ENCODE data around the gene CELF2.

CELF2 gene

DNA sequence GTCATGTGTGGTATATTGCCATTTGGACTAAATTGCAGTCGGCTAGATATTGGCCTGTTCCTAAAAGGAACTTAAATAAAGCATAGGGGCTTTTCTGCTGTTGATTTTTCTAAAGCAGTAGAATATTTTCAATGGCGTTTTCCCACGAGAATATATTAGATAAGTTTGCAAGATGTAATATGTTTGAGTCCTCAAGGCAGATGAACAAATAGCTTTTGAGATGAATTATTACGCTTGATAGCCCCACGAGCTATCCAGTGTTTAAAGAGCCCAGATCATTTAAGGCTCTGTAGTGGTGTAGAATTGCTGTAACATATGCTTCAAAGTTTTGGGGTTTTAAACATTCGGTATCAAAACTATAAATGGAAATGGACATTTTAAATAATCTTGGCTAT is 2.9 kb downstream of the CELF2 start:
- no peak overlapping the region for H3K27ac ChIP-seq (ENCODE audit: low read depth, low read length)
- H3K4me3 ChIP-seq (ENCODE audit: low read depth in 1 of 2, low read length in 2 of 2) = no peak overlapping the region
- peaks cover 2 to 6% of the 10 kb centered on the region in 2 donors for H3K4me1 ChIP-seq (ENCODE audit: control insufficient read depth in 1 of 2, insufficient read depth in 2 of 2, low read length in 2 of 2)
- H3K36me3 ChIP-seq (ENCODE audit: control insufficient read depth in 1 of 2, insufficient read depth in 2 of 2, low read length in 2 of 2) = no peaks in the 10 kb centered on the region
- peaks cover 0 to 25% of the 10 kb centered on the region in 2 donors for H3K27me3 ChIP-seq (ENCODE audit: control insufficient read depth in 1 of 2, insufficient read depth in 2 of 2, low read length in 2 of 2)
- no peak overlapping the region for H3K9ac ChIP-seq (ENCODE audit: low read depth in 1 of 2, low read length in 2 of 2)
- H3K9me3 ChIP-seq (ENCODE audit: control insufficient read depth in 1 of 2, low read length in 2 of 2) = no peaks in the 10 kb centered on the region

DNA sequence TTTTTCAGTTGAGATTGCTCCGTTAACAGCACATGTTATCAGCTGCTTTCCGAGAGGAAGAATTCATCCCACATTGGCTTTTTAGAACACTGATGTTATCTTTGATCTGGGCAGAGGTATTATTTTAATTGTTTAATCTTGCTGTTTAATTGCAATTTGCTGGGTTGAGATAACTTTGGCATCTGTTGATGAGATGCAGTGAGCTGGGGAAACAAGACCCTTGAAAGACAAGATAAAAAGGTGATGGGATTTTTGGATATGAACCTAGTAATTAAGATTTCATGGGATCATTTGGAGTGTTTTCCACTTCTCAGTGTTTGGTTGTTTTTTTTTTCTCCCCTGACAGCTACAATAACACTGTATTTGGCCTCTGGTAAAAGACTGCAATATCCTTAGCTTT is 4.5 kb downstream of the CELF2 start:
- Histone ChIP-seq H3K4me3 (ENCODE audit: low read depth in 1 of 2, low read length in 2 of 2) (no peak overlapping the region), H3K9me3 (ENCODE audit: control insufficient read depth in 1 of 2, low read length in 2 of 2) (no peaks in the 10 kb centered on the region), H3K9ac (ENCODE audit: low read depth in 1 of 2, low read length in 2 of 2) (no peak overlapping the region), H3K27ac (ENCODE audit: low read depth, low read length) (no peak overlapping the region), H3K4me1 (ENCODE audit: control insufficient read depth in 1 of 2, insufficient read depth in 2 of 2, low read length in 2 of 2) (peaks cover 0 to 6% of the 10 kb centered on the region in 2 donors), H3K27me3 (ENCODE audit: control insufficient read depth in 1 of 2, insufficient read depth in 2 of 2, low read length in 2 of 2) (peaks cover 0 to 25% of the 10 kb centered on the region in 2 donors), H3K36me3 (ENCODE audit: control insufficient read depth in 1 of 2, insufficient read depth in 2 of 2, low read length in 2 of 2) (no peaks in the 10 kb centered on the region)

DNA sequence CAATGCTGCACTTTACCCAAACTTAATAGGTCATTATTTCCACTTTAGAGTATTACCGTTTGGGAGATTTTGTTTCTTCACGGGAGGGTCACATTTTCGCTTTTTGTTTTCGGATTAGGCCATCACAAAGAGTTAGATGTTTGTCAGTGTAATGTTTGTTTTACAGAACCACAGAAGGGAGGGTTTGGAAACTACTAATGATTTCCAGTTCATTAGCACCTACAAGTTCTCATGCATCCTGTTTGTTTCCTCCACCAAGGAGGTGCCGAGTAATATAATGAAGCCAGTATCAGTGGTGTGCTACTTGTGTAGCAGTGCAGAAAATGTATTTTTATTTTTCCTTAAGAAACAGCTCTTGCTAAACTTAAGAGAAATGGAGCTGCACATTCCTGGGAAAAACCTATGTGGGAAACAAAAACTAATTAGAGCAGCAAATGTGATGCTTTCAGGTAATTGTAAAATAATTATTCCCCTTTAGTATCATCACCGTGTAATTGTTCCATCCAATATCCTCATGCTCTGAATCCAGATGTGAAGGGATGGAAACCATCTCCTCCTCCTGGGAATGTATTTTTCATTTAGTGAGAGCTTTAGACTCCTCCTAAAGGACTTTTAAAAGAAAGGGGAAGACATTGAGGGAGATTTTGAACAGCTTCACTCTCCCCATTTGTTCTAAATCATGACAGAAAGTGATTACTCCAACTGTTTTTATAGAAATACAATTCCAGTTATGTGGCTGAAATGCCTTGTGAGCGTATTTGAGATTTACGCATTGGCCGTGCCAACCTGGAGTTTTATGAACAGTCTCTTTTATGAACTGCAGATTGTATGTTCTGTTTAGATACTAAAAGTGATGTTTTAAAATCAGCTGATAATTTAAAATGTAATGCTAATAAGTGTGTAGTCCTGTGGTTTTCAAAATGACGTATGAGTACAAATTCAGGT is 5.6 kb downstream of the CELF2 start:
- no peaks in the 10 kb centered on the region for H3K36me3 ChIP-seq (ENCODE audit: control insufficient read depth in 1 of 2, insufficient read depth in 2 of 2, low read length in 2 of 2)
- no peak overlapping the region for H3K4me3 ChIP-seq (ENCODE audit: low read depth in 1 of 2, low read length in 2 of 2)
- H3K27me3 ChIP-seq (ENCODE audit: control insufficient read depth in 1 of 2, insufficient read depth in 2 of 2, low read length in 2 of 2) = peaks cover 0 to 25% of the 10 kb centered on the region in 2 donors
- H3K4me1 ChIP-seq (ENCODE audit: control insufficient read depth in 1 of 2, insufficient read depth in 2 of 2, low read length in 2 of 2) = peaks cover 0 to 6% of the 10 kb centered on the region in 2 donors
- H3K9me3 ChIP-seq (ENCODE audit: control insufficient read depth in 1 of 2, low read length in 2 of 2) = no peaks in the 10 kb centered on the region
- no peak overlapping the region for H3K27ac ChIP-seq (ENCODE audit: low read depth, low read length)
- no peak overlapping the region for H3K9ac ChIP-seq (ENCODE audit: low read depth in 1 of 2, low read length in 2 of 2)

DNA sequence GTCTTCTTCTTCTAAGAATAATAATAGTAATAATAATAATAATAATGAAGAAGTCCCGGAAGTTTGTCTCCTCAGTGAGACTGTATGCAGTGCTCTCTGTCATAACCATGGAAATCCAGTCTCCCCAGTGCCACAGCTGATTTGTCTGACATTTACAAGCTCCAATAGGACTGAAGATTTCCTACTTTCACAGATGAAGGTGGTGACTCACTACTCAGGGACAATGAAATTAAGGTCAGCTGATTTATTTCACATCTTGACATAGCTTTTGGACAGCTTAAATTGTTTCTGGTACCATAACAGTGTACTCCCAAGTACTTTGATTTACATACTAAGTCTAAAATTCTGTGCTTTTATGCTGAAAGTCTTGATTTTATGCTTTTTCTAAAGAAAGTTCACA is 6.9 kb downstream of the CELF2 start:
- no peaks in the 10 kb centered on the region for H3K36me3 ChIP-seq (ENCODE audit: control insufficient read depth in 1 of 2, insufficient read depth in 2 of 2, low read length in 2 of 2)
- no peaks in the 10 kb centered on the region for H3K9me3 ChIP-seq (ENCODE audit: control insufficient read depth in 1 of 2, low read length in 2 of 2)
- H3K4me3 ChIP-seq (ENCODE audit: low read depth in 1 of 2, low read length in 2 of 2) = no peak overlapping the region
- no peak overlapping the region for H3K9ac ChIP-seq (ENCODE audit: low read depth in 1 of 2, low read length in 2 of 2)
- H3K27me3 ChIP-seq (ENCODE audit: control insufficient read depth in 1 of 2, insufficient read depth in 2 of 2, low read length in 2 of 2) = peaks cover 0 to 15% of the 10 kb centered on the region in 2 donors
- H3K4me1 ChIP-seq (ENCODE audit: control insufficient read depth in 1 of 2, insufficient read depth in 2 of 2, low read length in 2 of 2) = no peaks in the 10 kb centered on the region
- no peak overlapping the region for H3K27ac ChIP-seq (ENCODE audit: low read depth, low read length)

DNA sequence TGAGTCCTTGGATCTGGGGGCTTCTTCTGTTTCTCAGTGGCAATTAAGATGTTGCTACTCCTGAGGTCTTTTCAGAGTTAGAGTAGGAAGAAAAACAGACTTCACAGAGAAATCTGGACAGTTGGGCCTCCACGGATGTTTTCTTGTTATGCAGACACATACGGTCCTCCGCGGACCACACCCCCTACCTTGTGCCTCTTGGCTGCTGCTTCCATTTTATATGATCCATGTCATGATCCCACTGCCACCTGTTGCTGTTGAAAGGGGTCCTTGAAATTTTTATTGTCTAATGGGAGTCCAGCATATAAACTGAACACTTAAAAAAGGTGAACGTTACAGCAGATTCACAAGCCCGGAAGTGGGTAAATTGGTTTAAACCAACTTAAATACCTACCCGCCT is 8.3 kb downstream of the CELF2 start:
- peaks cover 0 to 4% of the 10 kb centered on the region in 2 donors for H3K27me3 ChIP-seq (ENCODE audit: control insufficient read depth in 1 of 2, insufficient read depth in 2 of 2, low read length in 2 of 2)
- H3K4me1 ChIP-seq (ENCODE audit: control insufficient read depth in 1 of 2, insufficient read depth in 2 of 2, low read length in 2 of 2) = no peaks in the 10 kb centered on the region
- no peaks in the 10 kb centered on the region for H3K36me3 ChIP-seq (ENCODE audit: control insufficient read depth in 1 of 2, insufficient read depth in 2 of 2, low read length in 2 of 2)
- no peaks in the 10 kb centered on the region for H3K9me3 ChIP-seq (ENCODE audit: control insufficient read depth in 1 of 2, low read length in 2 of 2)
- H3K4me3 ChIP-seq (ENCODE audit: low read depth in 1 of 2, low read length in 2 of 2) = no peak overlapping the region
- H3K9ac ChIP-seq (ENCODE audit: low read depth in 1 of 2, low read length in 2 of 2) = no peak overlapping the region
- no peak overlapping the region for H3K27ac ChIP-seq (ENCODE audit: low read depth, low read length)

DNA sequence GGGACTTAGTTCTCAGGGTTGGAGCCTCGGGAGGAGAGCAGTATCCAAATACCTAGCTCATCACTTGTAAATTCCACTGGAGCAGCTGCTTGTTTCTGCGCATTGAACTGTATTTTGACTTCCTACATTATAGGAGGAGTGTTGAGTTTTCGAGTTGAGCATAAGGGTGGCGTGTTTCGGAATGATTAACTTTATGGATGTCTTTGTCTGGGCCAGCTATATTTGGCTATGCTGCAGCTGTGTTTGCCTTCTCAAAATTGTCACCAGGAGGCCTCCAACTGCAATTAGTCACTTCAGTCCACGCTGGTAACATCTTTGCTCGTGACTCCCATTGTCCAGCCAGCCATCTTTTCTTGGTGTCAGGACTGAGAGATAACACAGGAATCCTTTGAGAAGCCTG is 9.1 kb downstream of the CELF2 start:
- Histone ChIP-seq H3K27ac (ENCODE audit: low read depth, low read length) (no peak overlapping the region), H3K9ac (ENCODE audit: low read depth in 1 of 2, low read length in 2 of 2) (no peak overlapping the region), H3K4me3 (ENCODE audit: low read depth in 1 of 2, low read length in 2 of 2) (no peak overlapping the region)

DNA sequence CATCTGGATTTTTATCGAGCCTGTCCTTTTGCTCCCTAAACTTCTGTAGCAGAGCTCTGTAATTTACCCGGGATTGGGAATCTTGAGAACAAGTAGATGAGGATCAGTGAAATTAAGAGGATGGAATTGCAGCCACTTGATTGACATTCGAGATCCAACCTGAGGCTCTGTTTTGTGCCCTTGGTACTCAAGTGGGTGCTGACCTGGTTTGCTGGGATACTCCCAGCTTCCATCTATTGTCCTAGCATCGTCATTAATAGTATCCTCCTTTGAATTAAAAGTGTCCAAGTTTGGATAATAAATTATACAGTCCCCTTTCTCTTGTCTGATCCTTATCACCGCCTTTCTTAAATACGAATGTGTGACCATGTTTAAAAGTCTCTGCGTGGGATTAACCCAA is 17.1 kb downstream of the CELF2 start:
- H3K27ac ChIP-seq (ENCODE audit: low read depth, low read length) = no peak overlapping the region

More for the DNA sequence above, 9.1 kb downstream of the CELF2 start:
- Histone ChIP-seq H3K4me1 (ENCODE audit: control insufficient read depth in 1 of 2, insufficient read depth in 2 of 2, low read length in 2 of 2) (no peaks in the 10 kb centered on the region), H3K27me3 (ENCODE audit: control insufficient read depth in 1 of 2, insufficient read depth in 2 of 2, low read length in 2 of 2) (peaks cover 0 to 4% of the 10 kb centered on the region in 2 donors), H3K36me3 (ENCODE audit: control insufficient read depth in 1 of 2, insufficient read depth in 2 of 2, low read length in 2 of 2) (no peaks in the 10 kb centered on the region), H3K9me3 (ENCODE audit: control insufficient read depth in 1 of 2, low read length in 2 of 2) (no peaks in the 10 kb centered on the region)

DNA sequence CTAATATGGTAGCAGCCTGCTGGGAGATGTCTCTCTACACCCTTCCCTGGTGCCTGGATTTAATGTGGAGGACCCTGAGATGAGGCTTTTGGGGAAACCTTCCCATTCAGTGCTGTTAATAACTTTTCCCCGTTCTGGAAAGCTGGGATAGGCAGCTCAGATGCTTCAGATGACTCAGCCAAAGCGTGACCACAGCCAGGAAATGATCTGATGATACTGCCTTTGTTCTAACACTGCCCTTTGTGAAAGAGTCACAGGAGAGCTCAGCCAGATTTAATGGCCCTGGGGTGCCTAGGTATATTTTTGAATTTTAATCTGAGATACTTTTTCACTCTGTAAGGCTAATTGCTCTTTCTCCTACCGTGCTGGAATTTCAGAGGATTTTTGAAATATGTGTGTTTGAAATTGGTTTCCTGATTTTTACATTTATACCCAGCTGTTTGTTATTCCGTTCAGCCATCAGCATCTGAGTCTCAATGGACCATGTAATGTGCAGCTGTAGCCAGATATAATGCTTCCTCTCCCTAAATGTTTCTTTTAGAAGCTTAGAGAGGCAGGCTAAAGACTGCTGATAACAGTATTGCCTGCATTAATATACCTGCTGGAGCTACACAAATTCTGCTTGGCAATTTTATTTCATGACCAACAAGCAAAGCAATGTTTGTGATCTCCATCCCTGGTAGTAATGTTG is 17.8 kb downstream of the CELF2 start:
- Histone ChIP-seq H3K27ac (ENCODE audit: low read depth, low read length) (no peak overlapping the region), H3K9ac (ENCODE audit: low read depth in 1 of 2, low read length in 2 of 2) (no peak overlapping the region), H3K4me3 (ENCODE audit: low read depth in 1 of 2, low read length in 2 of 2) (no peak overlapping the region), H3K27me3 (ENCODE audit: control insufficient read depth in 1 of 2, insufficient read depth in 2 of 2, low read length in 2 of 2) (no peaks in the 10 kb centered on the region), H3K9me3 (ENCODE audit: control insufficient read depth in 1 of 2, low read length in 2 of 2) (no peaks in the 10 kb centered on the region), H3K36me3 (ENCODE audit: control insufficient read depth in 1 of 2, insufficient read depth in 2 of 2, low read length in 2 of 2) (no peaks in the 10 kb centered on the region), H3K4me1 (ENCODE audit: control insufficient read depth in 1 of 2, insufficient read depth in 2 of 2, low read length in 2 of 2) (peaks cover 2 to 5% of the 10 kb centered on the region in 2 donors)

More for the DNA sequence above, 17.1 kb downstream of the CELF2 start:
- no peaks in the 10 kb centered on the region for H3K36me3 ChIP-seq (ENCODE audit: control insufficient read depth in 1 of 2, insufficient read depth in 2 of 2, low read length in 2 of 2)
- H3K9ac ChIP-seq (ENCODE audit: low read depth in 1 of 2, low read length in 2 of 2) = no peak overlapping the region
- peaks cover 2 to 5% of the 10 kb centered on the region in 2 donors for H3K4me1 ChIP-seq (ENCODE audit: control insufficient read depth in 1 of 2, insufficient read depth in 2 of 2, low read length in 2 of 2)
- no peaks in the 10 kb centered on the region for H3K9me3 ChIP-seq (ENCODE audit: control insufficient read depth in 1 of 2, low read length in 2 of 2)
- H3K4me3 ChIP-seq (ENCODE audit: low read depth in 1 of 2, low read length in 2 of 2) = no peak overlapping the region
- H3K27me3 ChIP-seq (ENCODE audit: control insufficient read depth in 1 of 2, insufficient read depth in 2 of 2, low read length in 2 of 2) = no peaks in the 10 kb centered on the region

DNA sequence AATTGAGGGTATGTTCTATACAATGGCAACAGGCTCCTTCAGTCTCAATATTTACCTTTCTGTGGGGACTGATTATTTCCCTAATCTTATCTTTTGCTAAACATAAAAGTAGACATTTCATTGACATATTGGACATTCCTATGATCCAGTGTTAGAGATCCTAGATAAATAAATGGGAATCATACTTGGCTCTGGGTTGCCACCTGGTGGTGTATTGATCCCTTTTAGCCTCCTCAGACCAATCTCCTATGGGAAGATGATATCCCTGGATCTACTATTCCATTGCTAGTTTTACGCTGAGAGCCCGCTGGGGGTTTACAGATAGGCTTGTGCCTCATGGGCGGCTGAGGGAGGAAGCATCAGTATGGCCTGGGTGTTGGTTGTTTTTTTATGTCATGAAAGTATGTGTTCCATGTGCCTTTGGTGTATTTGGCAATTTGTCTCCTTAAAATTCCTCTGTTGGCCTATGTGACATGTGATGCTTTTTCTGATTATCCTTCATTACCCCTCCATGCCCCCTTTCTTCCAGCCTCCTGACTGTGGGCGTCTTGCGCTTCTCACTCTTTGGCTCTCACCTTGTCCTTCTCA is 18.8 kb downstream of the CELF2 start:
- H3K36me3 ChIP-seq (ENCODE audit: control insufficient read depth in 1 of 2, insufficient read depth in 2 of 2, low read length in 2 of 2) = no peaks in the 10 kb centered on the region
- no peak overlapping the region for H3K9ac ChIP-seq (ENCODE audit: low read depth in 1 of 2, low read length in 2 of 2)
- H3K4me1 ChIP-seq (ENCODE audit: control insufficient read depth in 1 of 2, insufficient read depth in 2 of 2, low read length in 2 of 2) = peaks cover 2 to 5% of the 10 kb centered on the region in 2 donors
- no peaks in the 10 kb centered on the region for H3K27me3 ChIP-seq (ENCODE audit: control insufficient read depth in 1 of 2, insufficient read depth in 2 of 2, low read length in 2 of 2)
- no peaks in the 10 kb centered on the region for H3K9me3 ChIP-seq (ENCODE audit: control insufficient read depth in 1 of 2, low read length in 2 of 2)
- no peak overlapping the region for H3K27ac ChIP-seq (ENCODE audit: low read depth, low read length)
- H3K4me3 ChIP-seq (ENCODE audit: low read depth in 1 of 2, low read length in 2 of 2) = no peak overlapping the region

DNA sequence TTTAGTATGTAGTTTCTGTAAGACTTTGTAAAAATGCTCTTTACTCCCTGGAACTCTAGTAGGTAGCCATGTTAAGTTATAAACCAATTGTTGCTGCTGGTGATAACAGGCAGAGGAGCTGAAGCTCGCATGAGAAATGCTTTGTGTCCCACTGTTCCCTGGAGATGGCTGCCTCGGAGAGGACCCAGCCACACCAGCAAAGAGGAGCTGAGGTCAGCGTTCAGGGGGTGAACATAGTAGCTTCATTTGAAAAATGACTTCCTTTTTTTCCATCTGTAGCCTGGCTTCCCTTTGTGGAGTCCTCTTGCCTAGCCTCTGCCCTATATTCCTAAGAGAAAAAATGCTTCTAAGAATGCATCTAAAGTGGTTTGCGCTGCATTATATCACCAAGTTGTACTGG is 20.3 kb downstream of the CELF2 start:
- Histone ChIP-seq H3K9me3 (ENCODE audit: control insufficient read depth in 1 of 2, low read length in 2 of 2) (no peaks in the 10 kb centered on the region), H3K4me1 (ENCODE audit: control insufficient read depth in 1 of 2, insufficient read depth in 2 of 2, low read length in 2 of 2) (peaks cover 2 to 5% of the 10 kb centered on the region in 2 donors)

More for the DNA sequence above, 20.3 kb downstream of the CELF2 start:
- H3K4me3 ChIP-seq (ENCODE audit: low read depth in 1 of 2, low read length in 2 of 2) = no peak overlapping the region
- no peak overlapping the region for H3K9ac ChIP-seq (ENCODE audit: low read depth in 1 of 2, low read length in 2 of 2)
- H3K36me3 ChIP-seq (ENCODE audit: control insufficient read depth in 1 of 2, insufficient read depth in 2 of 2, low read length in 2 of 2) = no peaks in the 10 kb centered on the region
- no peaks in the 10 kb centered on the region for H3K27me3 ChIP-seq (ENCODE audit: control insufficient read depth in 1 of 2, insufficient read depth in 2 of 2, low read length in 2 of 2)
- H3K27ac ChIP-seq (ENCODE audit: low read depth, low read length) = no peak overlapping the region
